ENCODE measurements around the gene UBXN10.

DNA sequence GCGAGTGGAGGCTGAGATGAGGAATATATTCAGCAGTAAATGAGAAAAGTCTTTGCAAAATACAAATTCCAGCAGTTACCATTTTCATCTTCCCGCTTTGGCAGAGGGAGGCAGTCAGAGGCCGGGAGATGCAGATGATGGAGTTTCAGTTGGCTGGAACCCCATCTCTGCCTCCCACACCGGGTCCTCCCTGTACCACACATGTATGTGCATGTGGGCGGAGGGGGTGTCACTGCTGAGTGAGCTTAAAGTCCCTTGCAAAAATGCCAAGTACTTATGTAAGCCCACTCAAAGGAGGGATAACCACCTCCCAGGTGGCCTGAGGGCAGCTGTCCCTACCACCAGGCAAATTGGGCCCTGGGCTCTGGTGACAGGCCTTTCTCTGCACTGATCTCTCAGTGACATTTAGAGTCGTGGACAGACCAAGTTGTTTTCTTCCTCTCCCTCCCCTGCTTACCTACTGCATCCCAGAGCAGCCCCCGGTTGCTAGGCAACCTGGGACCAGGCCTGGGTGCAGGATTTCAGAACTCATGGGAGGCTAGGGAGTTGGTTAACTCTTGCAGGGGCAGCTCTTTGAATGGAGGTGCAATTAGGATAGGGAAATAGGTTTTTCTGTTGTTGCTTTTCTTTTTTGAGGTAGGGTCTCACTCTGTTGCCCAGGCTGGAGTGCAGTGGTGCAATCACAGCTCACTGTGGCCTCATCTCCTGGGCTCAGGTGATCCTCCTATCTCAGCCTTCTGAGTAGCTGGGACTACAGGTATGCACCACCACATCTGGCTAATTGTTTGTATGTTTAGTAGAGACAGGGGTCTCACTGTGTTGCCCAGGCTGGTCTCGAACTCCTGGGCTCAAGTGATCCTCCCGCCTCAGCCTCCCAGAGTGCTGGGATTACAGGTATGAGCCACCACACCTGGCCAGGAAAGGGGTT lies 17.1 kb upstream of the UBXN10 start:
- no peak for TF ChIP-seq CTCF (conservative IDR thresholded peaks at IDR 0.05)
- no peak for TF ChIP-seq ZFX (IDR thresholded peaks at IDR 0.05)
